GM23338 (cell line): ENCODE data around the gene NOP10. TPM values are rescaled to one million over a fixed set of nuclear protein-coding genes. Genes with fewer than 3 reads are reported as not detected.
"Not testable (repeated sequence)": the region's sequence is repeated elsewhere in the genome, so short reads cannot be mapped to it uniquely, and the experiment has no call there.

Experiments used
- ATAC-seq: fragments of 200-7000 bp; cut with Tn5 transposase; 3 replicates; pipeline ENCODE4 v1.9.1; 2020
- DNase-seq: peaks from one replicate; pipeline ENCODE4 v3.0.0-alpha.2; 2015; ENCODE audit warnings: low spot score
- H2AFZ ChIP-seq: fragments of 200-600 bp; sonication (generic); 2 replicates; pipeline ENCODE4 v1.8.0; 2016; ENCODE audit warnings: antibody characterized with exemption, mild to moderate bottlenecking, moderate library complexity
- H3F3A ChIP-seq: fragments of 200-600 bp; sonication (generic); replicated peaks from 2 replicates; pipeline ENCODE4 v1.8.0; 2017; ENCODE audit warnings: antibody characterized with exemption, mixed run types, low read depth
- H3K27ac ChIP-seq: fragments of 200-600 bp; sonication (generic); 2 replicates; pipeline ENCODE4 v1.6.1; 2016; ENCODE audit warnings: low read depth
- H3K27me3 ChIP-seq: fragments of 200-600 bp; sonication (generic); 2 replicates; pipeline ENCODE4 v1.8.0; 2016; ENCODE audit warnings: mild to moderate bottlenecking, mixed run types, moderate library complexity; ENCODE audit not compliant: insufficient read depth
- H3K36me3 ChIP-seq: fragments of 200-600 bp; sonication (generic); 2 replicates; pipeline ENCODE4 v1.8.0; 2016; ENCODE audit warnings: mild to moderate bottlenecking; ENCODE audit not compliant: insufficient read depth
- H3K4me1 ChIP-seq: fragments of 200-600 bp; sonication (generic); 2 replicates; pipeline ENCODE4 v1.8.0; 2016; ENCODE audit warnings: mild to moderate bottlenecking, moderate library complexity; ENCODE audit not compliant: insufficient read depth
- H3K4me2 ChIP-seq: fragments of 200-600 bp; sonication (generic); 2 replicates; pipeline ENCODE4 v1.7.1; 2017; ENCODE audit warnings: mixed run types
- H3K4me3 ChIP-seq: fragments of 200-600 bp; sonication (generic); 2 replicates; pipeline ENCODE4 v1.6.1; 2016; ENCODE audit warnings: mixed run types
- H3K79me2 ChIP-seq: fragments of 200-600 bp; sonication (generic); replicated peaks from 2 replicates; pipeline ENCODE4 v1.8.0; 2017; ENCODE audit warnings: mild to moderate bottlenecking; ENCODE audit not compliant: insufficient read depth
- H3K9me2 ChIP-seq: fragments of 200-600 bp; sonication (generic); 2 replicates; pipeline ENCODE4 v1.8.0; 2017; ENCODE audit not compliant: insufficient read depth
- H4K20me1 ChIP-seq: fragments of 200-600 bp; sonication (generic); replicated peaks from 2 replicates; pipeline ENCODE4 v1.8.0; 2017; ENCODE audit warnings: mild to moderate bottlenecking; ENCODE audit not compliant: insufficient read depth
- H3K27ac Mint-ChIP-seq: 2 replicates; pipeline ENCODE4 v1.8.0; 2020; ENCODE audit warnings: inconsistent platforms, mild to moderate bottlenecking, moderate library complexity, mixed read lengths
- H3K27me3 Mint-ChIP-seq: 3 replicates; pipeline ENCODE4 v1.8.0; 2022; ENCODE audit warnings: low read depth, mild to moderate bottlenecking, moderate library complexity, mixed read lengths, inconsistent platforms; ENCODE audit not compliant: insufficient read depth, poor library complexity
- H3K36me3 Mint-ChIP-seq: 3 replicates; pipeline ENCODE4 v1.8.0; 2021; ENCODE audit warnings: low read depth, mild to moderate bottlenecking, inconsistent platforms, moderate library complexity, mixed read lengths
- H3K4me1 Mint-ChIP-seq: 3 replicates; pipeline ENCODE4 v1.8.0; 2020; ENCODE audit warnings: mild to moderate bottlenecking, inconsistent platforms, mixed read lengths
- H3K4me3 Mint-ChIP-seq: 3 replicates; pipeline ENCODE4 v1.8.0; 2021; ENCODE audit warnings: moderate library complexity, mild to moderate bottlenecking, inconsistent platforms, mixed read lengths
- H3K9me3 Mint-ChIP-seq: 3 replicates; pipeline ENCODE4 v1.8.0; 2020; ENCODE audit warnings: moderate library complexity, mild to moderate bottlenecking, inconsistent platforms, mixed read lengths
- polyA plus RNA-seq: library from polyadenylated mRNA; unstranded; fragments of >200 nt; fragmentation: Nextera tagmentation; extraction: Ambion mirVana; gene quantifications from 2 replicates; pipeline ENCODE4 v1.2.1, GENCODE V29; 2016
- total RNA-seq: library from RNA; depleted of rRNA; stranded (reverse); fragments of >200 nt; shearing (Covaris generic); gene quantifications from 2 replicates; pipeline ENCODE4 v1.2.3, GENCODE V29; 2014
- TF ChIP-seq, protein P1 (sequence below), 2 experiments: fragments of 200-600 bp in 1 of 2; sonication (generic) in 1 of 2; conservative IDR thresholded peaks; 2 replicates each; pipeline versions ENCODE4 v1.5.1 to v1.6.1; 2016 to 2017; ENCODE audit warnings: antibody characterized with exemption in 2 of 2, low read depth in 2 of 2, mild to moderate bottlenecking in 2 of 2, moderate library complexity in 1 of 2

Gene NOP10
- total and polyA plus RNA-seq, 2 experiments from 2014 or later: 417 to 718 TPM

DNA sequence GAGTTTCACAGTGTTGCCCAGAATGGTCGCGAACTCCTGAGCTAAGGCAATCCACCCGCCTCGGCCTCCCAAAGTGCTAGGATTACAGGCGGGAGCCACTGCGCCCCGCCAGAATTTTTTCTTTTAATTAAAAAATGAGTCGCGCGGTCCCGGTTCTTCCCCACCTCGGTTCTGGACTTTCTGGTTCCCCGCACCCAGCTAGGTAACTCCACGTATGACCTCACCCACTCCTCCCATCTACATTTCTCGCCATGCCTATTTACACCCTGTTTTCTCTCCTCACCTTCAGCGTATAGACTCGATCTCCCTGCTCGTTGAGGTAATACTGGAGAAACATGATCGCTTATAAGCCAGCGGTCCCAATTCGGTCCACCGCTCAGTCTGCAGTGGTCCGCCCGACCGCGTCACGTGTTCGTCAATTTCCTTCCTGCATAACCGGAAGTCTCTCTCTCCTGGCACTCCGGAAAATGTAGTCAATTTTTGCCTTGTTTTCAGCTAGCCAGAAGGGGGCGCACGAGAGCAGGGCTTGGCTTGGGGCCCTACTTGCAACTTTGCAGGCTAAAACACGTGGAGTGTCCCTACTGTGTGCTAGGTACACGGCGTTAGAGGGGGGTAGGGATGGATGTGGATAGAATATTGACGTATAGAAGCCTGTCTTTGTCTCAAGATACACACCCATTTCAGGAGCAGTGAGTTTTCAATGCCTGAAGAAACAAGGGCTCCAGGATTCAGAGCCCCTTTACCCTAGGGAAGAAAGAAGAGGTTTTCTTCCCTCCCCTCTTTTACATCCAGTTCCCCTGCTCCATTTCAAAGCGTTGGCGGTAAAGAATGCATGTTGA is at the start of gene NOP10, which contains the start of gene NUTM1 (continued):
- TF ChIP-seq, protein P1, sequence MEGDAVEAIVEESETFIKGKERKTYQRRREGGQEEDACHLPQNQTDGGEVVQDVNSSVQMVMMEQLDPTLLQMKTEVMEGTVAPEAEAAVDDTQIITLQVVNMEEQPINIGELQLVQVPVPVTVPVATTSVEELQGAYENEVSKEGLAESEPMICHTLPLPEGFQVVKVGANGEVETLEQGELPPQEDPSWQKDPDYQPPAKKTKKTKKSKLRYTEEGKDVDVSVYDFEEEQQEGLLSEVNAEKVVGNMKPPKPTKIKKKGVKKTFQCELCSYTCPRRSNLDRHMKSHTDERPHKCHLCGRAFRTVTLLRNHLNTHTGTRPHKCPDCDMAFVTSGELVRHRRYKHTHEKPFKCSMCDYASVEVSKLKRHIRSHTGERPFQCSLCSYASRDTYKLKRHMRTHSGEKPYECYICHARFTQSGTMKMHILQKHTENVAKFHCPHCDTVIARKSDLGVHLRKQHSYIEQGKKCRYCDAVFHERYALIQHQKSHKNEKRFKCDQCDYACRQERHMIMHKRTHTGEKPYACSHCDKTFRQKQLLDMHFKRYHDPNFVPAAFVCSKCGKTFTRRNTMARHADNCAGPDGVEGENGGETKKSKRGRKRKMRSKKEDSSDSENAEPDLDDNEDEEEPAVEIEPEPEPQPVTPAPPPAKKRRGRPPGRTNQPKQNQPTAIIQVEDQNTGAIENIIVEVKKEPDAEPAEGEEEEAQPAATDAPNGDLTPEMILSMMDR (conservative IDR thresholded peaks at IDR 0.05; ENCODE audit: low read depth in 2 of 2): peak; percentile 95 to 97

GRCh38 chr15:34389594-34390086 is 46.7 kb upstream of the NOP10 start:
- H3K36me3 Mint-ChIP-seq, H3K9me3 Mint-ChIP-seq, H3K4me3 ChIP-seq, H3K4me3 Mint-ChIP-seq, DNase-seq, H3K27ac ChIP-seq, H3K4me1 Mint-ChIP-seq, H3K27me3 Mint-ChIP-seq, H3K4me2 ChIP-seq, H4K20me1 ChIP-seq, H3K79me2 ChIP-seq, H2AFZ ChIP-seq, H3K9me2 ChIP-seq, H3K27me3 ChIP-seq, H3K27ac Mint-ChIP-seq, H3K36me3 ChIP-seq, H3F3A ChIP-seq, H3K4me1 ChIP-seq: not testable (repeated sequence)
- ATAC-seq: peak; percentile 93

GRCh38 chr15:34381829-34382521 is 39.0 kb upstream of the NOP10 start:
- ATAC-seq, H2AFZ ChIP-seq, H3K27me3 ChIP-seq, H3K9me2 ChIP-seq, H4K20me1 ChIP-seq, H3F3A ChIP-seq, H3K4me2 ChIP-seq, H3K36me3 Mint-ChIP-seq, H3K27me3 Mint-ChIP-seq, H3K79me2 ChIP-seq, H3K27ac ChIP-seq, H3K4me3 Mint-ChIP-seq, H3K27ac Mint-ChIP-seq, H3K4me1 ChIP-seq, H3K9me3 Mint-ChIP-seq, DNase-seq, H3K36me3 ChIP-seq, H3K4me1 Mint-ChIP-seq, H3K4me3 ChIP-seq: not testable (repeated sequence)

DNA sequence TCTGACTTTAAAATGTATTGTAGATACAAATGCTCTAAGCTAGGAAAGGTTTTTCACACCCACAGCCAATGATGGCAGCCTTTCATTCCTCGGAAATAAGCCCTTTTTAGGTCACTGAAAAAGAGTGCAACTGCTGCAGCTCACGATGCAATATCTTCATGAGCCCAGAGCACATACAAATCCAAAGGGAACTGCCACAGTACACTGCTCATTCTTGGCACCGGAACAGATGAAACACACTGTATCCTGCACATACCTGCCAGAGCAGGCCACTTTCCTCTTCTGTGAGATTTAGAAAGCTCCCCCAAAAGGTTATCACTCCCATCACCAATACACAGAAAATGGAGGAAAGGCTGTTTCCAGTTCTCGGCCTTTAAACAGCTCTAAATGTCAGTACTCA is 37.6 kb upstream of the NOP10 start:
- H3K27me3 Mint-ChIP-seq, H3K4me1 Mint-ChIP-seq, H3K4me2 ChIP-seq, H2AFZ ChIP-seq, H4K20me1 ChIP-seq, ATAC-seq, H3K9me2 ChIP-seq, H3K4me3 Mint-ChIP-seq, H3K4me1 ChIP-seq, H3F3A ChIP-seq, H3K4me3 ChIP-seq, H3K27ac Mint-ChIP-seq, DNase-seq, H3K36me3 Mint-ChIP-seq, H3K27ac ChIP-seq, H3K27me3 ChIP-seq, H3K79me2 ChIP-seq, H3K36me3 ChIP-seq, H3K9me3 Mint-ChIP-seq: not testable (repeated sequence)
